Measurements from ENCODE around the gene CAPN15. TPM values are rescaled to one million over a fixed set of nuclear protein-coding genes. Genes with fewer than 3 reads are reported as not detected.
A peak's percentile ranks its signal among the peaks of the same experiment; 100 is the strongest.

The CAPN15 gene
- total RNA-seq, 1 donor from 2014 or later, result 31.6 TPM

DNA sequence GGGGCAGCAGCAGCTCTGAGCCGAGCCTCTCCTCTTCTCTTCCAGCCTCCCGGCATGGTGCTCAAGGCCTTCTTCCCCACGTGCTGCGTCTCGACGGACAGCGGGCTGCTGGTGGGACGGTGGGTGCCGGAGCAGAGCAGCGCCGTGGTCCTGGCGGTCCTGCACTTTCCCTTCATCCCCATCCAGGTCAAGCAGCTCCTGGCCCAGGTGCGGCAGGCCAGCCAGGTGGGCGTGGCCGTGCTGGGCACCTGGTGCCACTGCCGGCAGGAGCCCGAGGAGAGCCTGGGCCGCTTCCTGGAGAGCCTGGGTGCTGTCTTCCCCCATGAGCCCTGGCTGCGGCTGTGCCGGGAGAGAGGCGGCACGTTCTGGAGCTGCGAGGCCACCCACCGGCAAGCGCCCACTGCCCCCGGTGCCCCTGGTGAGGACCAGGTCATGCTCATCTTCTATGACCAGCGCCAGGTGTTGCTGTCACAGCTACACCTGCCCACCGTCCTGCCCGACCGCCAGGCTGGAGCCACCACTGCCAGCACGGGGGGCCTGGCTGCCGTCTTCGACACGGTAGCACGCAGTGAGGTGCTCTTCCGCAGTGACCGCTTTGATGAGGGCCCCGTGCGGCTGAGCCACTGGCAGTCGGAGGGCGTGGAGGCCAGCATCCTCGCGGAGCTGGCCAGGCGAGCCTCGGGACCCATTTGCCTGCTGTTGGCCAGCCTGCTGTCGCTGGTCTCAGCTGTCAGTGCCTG is 46.7 kb downstream of the CAPN15 start:
- no peak for ATAC-seq
- no peak for DNase-seq (ENCODE audit: low spot score)

- DNase-seq (ENCODE audit: low spot score) (no peak), ATAC-seq (no peak)
These were observed 48.1 kb downstream of the CAPN15 start for GRCh38 chr16:575354-576196.

GRCh38 chr16:576197-576822 is 48.8 kb downstream of the CAPN15 start:
- ATAC-seq, result no peak
- DNase-seq (ENCODE audit: low spot score), result no peak

DNA sequence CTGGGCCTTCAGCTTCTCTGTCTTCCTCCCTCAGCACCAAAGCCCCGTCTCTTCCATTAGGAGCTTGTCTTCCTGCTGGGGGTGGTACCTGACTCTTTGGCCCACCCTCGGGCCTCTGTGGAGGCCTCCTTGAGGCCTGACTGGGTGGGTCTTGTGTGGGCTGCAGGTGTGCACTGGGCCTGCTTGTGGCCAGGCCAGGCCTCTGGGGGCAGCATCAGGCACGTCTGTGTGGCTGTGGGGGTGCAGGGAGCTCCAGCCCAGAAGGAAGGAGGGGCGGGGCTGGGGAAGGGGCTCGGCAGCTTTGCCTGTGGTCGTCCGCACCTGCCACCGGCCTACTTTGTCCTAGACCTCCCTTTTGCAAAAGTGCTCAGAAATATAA is 49.3 kb downstream of the CAPN15 start:
- no peak for DNase-seq (ENCODE audit: low spot score)

DNA sequence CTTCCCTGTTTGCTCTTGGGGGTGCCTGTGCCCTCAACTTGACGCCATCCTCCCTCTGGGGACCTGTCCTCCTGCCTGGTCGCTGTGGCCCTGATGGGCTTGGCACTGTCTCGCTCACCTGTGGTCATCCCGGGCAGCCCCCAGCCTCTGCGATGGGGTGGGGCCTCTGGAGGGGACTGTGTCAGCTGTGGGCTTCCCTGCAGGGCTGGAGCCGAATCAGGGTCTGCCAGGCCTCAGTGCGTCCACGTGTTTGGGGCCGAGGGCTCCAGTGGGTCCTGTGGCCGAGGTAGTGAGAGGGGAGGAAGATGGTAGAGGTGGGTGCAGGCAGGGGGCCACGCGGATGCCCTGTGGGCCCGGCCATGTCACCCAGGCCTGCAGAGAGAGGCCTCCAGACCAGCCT is 50.3 kb downstream of the CAPN15 start:
- DNase-seq (ENCODE audit: low spot score) (no peak), ATAC-seq (no peak)

More for the DNA sequence above, 49.3 kb downstream of the CAPN15 start:
- ATAC-seq, result no peak

- ATAC-seq, result no peak
- no peak for DNase-seq (ENCODE audit: low spot score)
These were observed 50.8 kb downstream of the CAPN15 start for GRCh38 chr16:578232-578869.

DNA sequence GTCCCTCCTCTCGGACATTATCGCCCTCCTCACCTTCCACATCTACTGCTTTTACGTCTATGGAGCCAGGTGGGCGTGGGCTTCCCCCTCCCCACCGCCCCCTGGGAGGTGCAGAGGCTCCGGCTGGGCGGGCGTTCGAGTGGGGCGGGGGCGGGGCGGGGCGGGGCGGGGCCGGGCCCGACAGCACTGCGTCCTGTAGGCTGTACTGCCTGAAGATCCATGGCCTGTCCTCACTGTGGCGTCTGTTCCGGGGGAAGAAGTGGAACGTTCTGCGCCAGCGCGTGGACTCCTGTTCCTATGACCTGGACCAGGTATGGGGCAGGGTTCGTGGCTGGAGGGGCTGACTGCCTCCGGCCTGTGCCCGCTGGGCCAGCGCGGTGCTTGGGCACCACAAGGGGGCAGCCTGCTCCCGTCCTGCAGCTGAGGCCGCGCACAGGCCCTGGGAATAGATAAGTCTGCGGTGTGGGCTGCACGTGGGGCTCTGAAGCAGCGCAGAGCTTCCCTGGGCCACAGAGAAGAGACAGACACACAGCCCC is 51.4 kb downstream of the CAPN15 start:
- DNase-seq (ENCODE audit: low spot score) (peak; percentile 83), ATAC-seq (peak; percentile 79)

DNA sequence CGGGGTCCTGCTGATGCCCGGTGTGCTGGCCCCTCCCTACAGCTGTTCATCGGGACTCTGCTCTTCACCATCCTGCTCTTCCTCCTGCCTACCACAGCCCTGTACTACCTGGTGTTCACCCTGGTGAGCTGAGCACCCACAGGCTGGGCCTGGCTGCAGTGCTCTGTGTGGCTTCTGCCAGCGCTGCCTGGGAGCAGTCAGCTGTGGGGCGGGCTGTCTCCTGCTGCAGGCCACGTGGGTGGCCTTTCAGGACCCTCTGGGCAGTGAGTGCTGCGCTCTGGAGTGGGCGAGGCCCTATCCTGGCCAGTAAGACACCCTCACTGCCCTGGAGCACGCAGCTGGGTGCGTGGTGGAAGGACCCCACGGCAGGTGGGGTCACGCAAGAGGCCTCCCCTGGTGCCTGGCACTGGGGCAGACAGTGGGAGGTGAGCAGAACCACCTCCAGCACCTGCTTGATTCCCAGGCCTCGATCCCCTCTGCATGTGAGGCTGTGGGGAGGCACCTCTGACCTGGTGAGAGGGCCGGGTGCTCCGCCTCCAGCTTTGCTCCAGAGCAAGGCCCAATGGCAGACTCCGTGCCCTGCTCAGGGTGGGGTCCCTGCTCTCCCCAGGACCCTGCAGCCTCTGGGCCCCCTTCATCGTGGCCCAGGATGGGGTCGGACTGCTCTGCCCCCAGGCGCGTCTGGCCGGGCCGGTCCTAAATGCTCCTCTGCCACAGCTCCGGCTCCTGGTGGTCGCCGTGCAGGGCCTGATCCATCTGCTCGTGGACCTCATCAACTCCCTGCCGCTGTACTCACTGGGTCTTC is 52.8 kb downstream of the CAPN15 start:
- ATAC-seq (no peak), DNase-seq (ENCODE audit: low spot score) (no peak)

DNA sequence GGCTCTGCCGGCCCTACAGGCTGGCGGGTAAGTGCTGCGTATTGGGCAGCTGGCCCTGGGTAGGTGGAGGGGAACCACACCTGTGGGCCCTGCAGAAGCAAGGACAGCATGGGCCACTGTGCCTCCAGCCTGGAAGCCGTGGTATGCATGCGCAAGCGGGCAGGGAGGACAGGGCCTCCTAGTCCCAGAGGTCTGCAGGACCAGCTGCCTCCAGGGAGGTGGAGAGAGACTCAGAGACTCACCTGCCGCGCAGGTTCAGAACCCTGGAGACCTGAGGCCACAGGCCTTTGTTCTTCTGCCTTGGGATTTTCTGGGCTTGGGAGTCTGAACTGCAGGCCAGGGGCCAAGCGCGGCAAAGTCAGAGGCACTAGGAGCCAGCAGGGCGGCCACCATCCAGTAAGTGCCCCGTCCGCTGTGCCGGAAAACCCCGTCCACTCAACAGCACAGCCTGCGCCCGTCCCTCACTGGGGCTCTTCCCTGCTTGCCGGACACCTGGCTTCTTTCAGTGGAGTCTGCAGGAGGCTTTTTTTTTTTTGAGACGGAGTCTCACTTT is 53.5 kb downstream of the CAPN15 start:
- DNase-seq (ENCODE audit: low spot score) (no peak), ATAC-seq (no peak)

DNA sequence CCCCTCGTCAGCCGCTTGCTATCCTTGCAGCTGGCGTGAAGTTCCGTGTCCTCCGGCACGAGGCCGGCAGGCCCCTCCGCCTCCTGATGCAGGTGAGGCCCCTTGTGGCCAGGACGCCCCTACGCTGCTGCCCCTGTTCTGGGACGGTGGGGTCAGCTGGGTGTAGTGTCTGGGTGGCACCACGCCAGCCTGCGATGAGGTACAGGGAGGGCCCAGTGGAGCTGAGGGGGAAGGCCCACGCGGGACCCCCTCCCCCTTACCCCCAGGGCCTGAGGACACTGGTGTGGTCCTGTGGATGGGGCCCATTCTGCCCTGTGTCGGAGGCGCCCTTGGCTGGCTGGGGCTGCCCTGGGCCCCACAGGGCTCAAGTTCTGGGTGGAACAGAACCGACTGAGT is 54.7 kb downstream of the CAPN15 start:
- DNase-seq (ENCODE audit: low spot score), result no peak
- no peak for ATAC-seq

- DNase-seq (ENCODE audit: low spot score), result peak; percentile 92
- peak; percentile 68 for ATAC-seq
These were observed 55.3 kb downstream of the CAPN15 start for GRCh38 chr16:582614-583331.

DNA sequence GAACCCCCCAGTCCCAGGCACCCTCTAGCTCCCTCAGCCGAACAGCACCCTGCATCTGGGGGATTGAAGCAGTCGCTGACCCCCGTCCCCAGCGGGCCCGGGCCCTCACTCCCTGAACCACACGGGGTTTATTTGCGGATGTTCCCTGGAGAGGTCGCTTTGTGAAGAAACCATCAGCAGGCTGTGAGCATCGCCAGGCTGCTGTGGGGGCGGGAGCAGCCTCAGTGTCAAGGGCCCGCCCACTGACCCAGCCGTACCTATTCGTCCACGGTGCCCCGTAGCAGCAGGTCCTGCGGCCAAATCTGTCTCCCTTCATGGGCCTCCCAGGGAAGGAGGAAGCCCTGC is 55.9 kb downstream of the CAPN15 start:
- DNase-seq (ENCODE audit: low spot score), result peak; percentile 75
- peak; percentile 50 for ATAC-seq

GRCh38 chr16:583815-584591 is 56.5 kb downstream of the CAPN15 start:
- ATAC-seq, result no peak
- no peak for DNase-seq (ENCODE audit: low spot score)

- peak; percentile 82 for DNase-seq (ENCODE audit: low spot score)
- peak; percentile 9 for ATAC-seq
These were observed 57.8 kb downstream of the CAPN15 start for GRCh38 chr16:585351-585750.

- DNase-seq (ENCODE audit: low spot score), result no peak
- ATAC-seq, result no peak
These were observed 58.6 kb downstream of the CAPN15 start for GRCh38 chr16:586047-586644.

DNA sequence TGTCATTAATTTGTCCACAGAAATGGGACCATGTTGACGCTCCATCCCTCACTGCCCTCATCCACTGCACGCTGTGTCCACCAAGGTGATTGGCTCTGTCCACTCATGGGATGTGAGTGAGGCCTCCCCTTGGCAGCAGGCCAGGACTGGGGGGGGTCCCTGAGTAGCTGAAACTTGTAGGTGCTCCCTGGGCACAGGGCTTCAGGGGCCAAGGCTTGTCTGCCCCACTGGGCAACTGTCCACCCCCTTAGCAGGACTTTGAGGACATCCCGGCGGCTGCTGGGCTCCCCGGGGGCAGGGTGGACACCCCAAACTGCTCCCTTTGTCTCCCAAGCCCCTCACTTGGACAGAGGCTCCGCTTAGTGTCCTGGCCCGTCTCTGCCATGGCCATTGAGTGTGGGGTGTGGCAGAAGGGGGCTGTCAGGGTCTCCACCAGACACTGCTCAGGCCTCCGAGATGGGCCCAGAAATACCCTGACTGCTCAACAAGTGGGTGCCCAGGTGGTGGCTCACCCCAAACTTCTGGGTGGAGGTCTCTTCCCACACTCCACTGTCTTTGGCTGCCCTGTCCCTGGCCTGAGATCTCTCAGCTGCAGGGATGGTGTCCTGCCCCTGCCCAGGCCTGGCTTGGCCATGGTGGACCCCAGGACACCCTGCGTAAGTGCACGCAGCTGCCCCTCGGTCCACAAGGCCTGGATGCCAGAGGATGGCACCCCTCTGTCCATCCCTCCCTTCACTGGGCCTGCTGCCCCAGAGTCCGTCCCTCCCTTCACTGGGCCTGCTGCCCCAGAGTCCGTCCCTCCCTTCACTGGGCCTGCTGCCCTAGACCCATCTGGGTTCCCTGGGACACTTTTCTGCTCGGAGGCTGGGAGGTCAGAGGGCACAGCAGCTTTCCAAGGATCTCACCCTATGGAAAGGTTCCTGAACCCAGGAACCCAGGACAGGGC is 59.4 kb downstream of the CAPN15 start:
- DNase-seq (ENCODE audit: low spot score) (peak; percentile 88), ATAC-seq (peak; percentile 45)

DNA sequence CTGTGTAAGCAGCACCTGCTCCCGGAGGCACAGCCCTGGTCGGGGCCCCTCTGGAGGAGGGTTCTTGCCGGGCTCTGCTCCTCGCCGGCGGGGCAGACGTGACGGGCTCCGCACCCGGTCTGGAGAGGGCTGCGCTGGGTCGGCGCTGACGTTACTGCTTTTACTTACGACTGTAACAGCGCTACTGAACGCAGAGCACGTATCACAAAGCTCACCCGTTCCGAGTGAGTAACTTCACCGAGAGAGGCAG is 61.1 kb downstream of the CAPN15 start:
- ATAC-seq (no peak), DNase-seq (ENCODE audit: low spot score) (no peak)

Measured in left lobe of liver (tissue), 2 donors.